HG02943 (cell line): Measurements from ENCODE around the gene CCDC73.
A peak's percentile ranks its signal among the peaks of the same experiment; 100 is the strongest.
"Not testable (repeated sequence)": the region's sequence is repeated elsewhere in the genome, so short reads cannot be mapped to it uniquely, and the experiment has no call there.

Source experiments
- ATAC-seq: cut with Tn5 transposase; IDR thresholded peaks from one replicate; pipeline ENCODE4 v1.9.1; 2021; ENCODE audit warnings: mild to moderate bottlenecking, low read depth, moderate library complexity; ENCODE audit not compliant: unreplicated experiment

CCDC73 gene

DNA sequence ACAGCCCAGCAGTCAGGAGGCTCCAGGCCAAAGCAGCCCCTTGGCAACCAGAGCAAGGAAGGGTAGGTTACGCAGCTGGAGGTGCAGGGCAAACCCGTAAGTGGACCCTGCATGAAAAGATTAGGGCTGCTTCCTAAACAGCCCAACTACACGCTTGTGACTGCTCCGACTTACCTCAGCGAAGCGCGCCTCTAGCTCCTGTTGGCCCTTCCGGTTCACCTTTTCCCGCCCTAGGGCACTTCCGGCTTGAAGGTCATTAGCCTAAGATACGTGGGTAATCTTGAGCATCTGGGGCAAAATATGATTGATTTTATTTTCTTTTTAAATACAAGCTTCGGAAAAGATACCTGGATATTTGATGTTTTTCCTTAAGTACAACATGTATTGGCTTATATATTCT is at the start of gene CCDC73:
Gene CCDC73 (minus strand): TSS at position 224 of the 400 bp plus-strand sequence. CDS start 34,419 bp downstream, outside the sequence.
- ATAC-seq = no peak

- ATAC-seq = no peak
These were observed 49.1 kb upstream of the CCDC73 start for GRCh38 chr11:32843544-32843943.

DNA sequence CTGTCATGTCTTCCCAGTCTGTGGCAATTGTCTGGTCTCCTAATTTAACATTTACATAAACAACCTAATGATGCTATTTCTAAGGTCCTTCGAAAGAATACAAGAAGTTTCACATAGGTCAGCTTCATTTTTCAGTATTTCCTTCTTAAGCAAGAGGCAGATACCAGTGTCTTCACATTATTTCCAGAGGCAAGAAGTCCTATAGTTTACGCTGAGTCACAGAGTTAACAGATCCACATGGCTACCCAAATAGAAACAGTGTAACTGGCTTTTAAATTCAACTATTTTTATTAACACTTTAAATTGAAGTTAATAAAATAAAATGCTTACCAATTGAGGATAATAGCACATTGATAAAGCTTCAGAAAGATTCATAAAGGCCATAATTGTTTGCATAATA is 46.1 kb upstream of the CCDC73 start:
- ATAC-seq = no peak

DNA sequence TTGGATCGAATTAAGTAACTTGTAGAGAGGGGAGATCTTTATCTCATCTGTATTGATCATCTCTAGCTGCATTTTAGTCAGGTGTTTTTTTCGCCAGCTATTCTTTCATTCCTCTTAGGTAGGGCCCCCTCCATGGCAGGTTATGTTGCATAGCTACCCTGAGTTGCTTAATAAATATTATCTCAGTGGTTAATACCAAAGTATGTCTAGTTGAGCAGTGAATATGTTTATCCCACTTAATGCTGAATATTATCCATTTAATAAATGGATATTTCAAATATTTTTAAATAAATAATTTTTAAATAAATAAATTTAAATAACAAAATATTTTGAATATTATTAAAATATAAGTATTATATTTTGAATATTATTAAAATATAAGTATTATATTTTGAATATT is 44.8 kb upstream of the CCDC73 start:
- ATAC-seq = no peak

- ATAC-seq = no peak
These were observed 44.2 kb upstream of the CCDC73 start for GRCh38 chr11:32838505-32839274.

- ATAC-seq = no peak
These were observed 42.5 kb upstream of the CCDC73 start for GRCh38 chr11:32836946-32837345.

- ATAC-seq = no peak
These were observed 39.5 kb upstream of the CCDC73 start for GRCh38 chr11:32833921-32834320.

GRCh38 chr11:32831221-32831620 is 36.8 kb upstream of the CCDC73 start:
- no peak for ATAC-seq

DNA sequence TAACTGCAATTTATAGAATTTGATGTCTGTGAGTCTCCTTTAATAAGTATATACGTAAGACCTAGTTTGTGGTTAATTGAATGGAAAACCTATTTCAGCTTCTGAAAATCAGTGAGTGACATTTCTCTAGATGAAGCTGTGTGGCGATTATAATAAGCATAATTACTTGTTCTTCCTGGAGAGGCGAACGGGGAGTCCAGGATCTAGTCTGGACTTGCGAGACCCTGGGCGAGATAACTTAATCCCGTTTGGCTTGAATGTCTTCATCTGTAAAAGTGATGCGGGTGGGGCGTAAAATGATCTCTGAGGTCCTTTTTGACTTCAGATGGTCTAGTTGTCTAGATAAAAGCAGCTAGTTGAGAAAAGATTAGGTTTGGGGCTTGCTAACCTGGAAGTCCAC is 36.3 kb upstream of the CCDC73 start:
- no peak for ATAC-seq

- peak; percentile 11 for ATAC-seq
These were observed 35.9 kb upstream of the CCDC73 start for GRCh38 chr11:32830413-32830738.

DNA sequence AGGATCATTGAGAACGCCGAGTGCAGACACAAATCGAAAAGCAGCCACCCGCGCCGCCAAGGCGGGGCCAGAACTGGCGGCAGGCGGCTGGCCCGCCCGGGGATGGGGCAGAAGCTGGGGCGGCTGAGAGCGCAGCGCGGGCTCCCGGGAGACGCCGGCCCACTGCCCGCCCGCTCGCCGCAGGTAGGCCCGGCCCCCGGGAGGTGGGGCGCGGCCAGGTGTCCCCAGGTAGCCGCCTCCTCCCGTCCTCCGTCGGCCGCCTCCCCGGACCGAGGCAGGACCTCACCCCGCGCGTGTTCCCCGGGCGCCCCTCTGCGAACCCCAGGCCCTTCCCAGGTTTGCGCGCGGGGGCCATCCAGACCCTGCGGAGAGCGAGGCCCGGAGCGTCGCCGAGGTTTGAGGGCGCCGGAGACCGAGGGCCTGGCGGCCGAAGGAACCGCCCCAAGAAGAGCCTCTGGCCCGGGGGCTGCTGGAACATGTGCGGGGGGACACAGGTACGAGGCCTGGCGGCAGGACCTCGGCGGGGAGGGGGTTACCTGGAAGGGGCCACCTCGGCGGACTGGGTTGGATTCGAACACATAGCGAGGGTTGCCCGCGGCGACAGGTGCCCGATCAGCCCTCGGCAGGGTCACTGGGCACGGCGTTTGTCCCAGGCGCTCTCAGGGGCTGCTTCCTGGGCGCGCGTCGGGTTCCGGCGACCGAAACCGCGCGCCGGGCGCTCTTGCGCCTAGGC is 35.4 kb upstream of the CCDC73 start, which contains the start of gene PRRG4:
Gene PRRG4 (plus strand): TSS at position 248 of the 733 bp plus-strand sequence. CDS start 603 bp downstream, outside the sequence.
- peak; percentile 67 for ATAC-seq

DNA sequence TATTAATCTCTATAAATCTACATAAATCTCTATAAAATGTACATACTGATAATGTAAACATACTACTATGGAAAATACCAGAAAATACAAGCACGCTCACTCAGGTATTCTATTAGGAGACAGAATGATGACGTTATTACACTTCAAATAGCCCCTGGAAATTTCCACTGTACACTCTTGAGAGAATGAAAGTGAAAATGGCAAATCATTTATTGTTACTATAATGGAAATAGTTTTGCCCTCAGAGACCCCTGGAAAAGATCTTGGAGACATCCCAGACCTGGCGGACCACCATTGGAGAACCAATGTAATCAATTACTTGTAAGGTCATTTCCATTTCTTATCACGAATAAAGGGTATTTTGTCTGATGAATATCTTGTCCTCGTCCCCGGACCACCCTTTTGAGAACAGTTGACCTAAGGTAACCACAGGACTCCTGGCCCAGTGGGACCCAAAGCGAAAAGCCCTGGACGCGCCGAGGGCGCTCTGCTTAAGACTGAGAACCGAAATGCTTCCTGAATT is 34.8 kb upstream of the CCDC73 start:
- ATAC-seq = peak; percentile 36

DNA sequence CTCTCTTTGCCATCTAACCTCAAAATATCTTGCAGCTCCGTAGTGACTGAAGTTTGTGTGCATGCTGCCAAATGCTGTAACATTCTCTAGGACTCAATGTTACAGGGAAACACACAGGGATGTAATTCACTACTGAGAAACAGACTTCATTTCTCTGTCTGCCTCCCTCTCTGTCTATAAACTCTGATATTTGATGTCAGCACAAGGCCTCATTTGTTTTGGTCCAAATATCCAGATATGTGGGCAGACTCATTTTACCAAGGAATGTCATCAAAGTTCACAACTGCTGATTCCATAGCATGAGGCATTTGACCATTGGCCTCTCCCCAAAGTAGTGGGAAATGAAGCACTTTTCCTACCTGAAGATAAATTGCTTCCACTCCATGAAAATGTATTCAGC is 32.8 kb upstream of the CCDC73 start:
- no peak for ATAC-seq

DNA sequence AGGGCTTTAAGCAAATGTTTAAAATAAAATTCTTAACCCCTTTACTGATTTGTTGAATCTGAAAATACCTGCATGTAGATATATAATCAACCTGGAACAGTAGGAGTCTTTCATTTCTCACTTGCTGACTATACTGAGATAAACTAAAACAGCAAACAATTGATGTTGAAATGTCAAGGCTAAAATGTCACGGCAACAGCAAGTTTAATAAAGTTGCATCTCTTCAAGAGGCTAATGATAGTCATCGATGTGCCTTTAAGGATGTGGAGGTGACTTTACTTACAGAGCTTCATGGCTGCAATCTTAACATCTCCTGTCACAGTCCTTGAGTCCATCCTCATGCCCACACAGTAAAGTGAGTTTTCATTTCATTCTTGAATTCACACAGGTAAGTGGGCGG is 31.7 kb upstream of the CCDC73 start:
- ATAC-seq = no peak

DNA sequence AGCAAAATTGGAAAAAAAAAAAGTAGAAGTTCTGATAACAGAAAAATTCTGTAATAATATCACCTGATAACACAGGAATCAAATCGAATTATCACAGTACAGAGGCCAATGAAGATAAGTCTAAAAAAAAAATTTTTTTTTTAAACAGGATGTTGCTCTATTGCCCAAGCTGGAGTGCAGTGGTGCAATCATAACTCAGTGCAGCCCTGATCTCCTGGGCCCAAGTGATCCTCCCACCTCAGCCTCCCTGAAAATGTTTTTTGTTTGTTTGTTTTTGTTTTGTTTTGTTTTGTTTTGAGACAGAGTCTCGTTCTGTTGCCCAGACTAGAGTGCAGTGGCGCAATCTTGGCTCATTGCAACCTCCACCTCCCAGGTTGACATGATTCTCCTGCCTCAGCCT is 29.2 kb upstream of the CCDC73 start:
- ATAC-seq = not testable (repeated sequence)

GRCh38 chr11:32821917-32822560 is 27.6 kb upstream of the CCDC73 start:
- no peak for ATAC-seq

DNA sequence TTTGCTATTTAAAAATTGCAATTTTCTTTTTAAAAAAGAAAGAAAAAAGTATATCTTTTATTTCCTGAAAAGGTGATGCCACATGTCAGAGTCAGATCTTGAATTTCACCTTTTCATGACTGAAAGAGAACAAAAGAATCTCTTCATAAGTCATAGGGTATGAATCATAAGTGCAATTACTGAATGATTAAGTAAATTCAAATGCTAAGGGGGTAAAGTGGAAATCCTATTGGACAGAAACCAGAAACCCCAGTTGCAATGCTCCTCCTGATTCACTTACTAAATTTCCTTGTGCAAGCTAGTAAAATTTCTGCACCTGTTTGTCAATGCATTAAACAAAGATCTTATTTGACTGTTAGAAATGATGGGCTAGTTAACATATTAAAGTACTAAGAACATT is 27.1 kb upstream of the CCDC73 start:
- ATAC-seq = no peak

GRCh38 chr11:32820497-32820896 is 26.0 kb upstream of the CCDC73 start:
- no peak for ATAC-seq

DNA sequence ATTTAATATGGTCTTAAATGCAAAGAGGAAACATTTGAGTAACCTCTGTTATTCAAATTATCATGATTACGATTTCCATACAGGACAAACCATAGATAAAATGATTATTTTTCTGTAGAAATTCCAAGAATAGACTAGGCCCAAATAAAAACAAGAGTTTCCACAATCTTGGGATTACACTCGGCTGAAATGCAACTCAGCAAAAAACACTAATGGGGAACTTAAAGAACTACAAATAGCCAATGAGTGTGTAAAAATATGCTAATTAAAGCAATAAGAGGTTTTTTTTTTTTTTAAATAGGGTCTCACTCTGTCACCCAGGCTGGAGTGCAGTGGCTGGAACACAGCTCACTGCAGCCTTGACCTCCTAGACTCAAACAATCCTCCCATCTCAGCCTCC is 24.7 kb upstream of the CCDC73 start:
- ATAC-seq = no peak

- no peak for ATAC-seq
These were observed 23.4 kb upstream of the CCDC73 start for GRCh38 chr11:32817852-32818183.

DNA sequence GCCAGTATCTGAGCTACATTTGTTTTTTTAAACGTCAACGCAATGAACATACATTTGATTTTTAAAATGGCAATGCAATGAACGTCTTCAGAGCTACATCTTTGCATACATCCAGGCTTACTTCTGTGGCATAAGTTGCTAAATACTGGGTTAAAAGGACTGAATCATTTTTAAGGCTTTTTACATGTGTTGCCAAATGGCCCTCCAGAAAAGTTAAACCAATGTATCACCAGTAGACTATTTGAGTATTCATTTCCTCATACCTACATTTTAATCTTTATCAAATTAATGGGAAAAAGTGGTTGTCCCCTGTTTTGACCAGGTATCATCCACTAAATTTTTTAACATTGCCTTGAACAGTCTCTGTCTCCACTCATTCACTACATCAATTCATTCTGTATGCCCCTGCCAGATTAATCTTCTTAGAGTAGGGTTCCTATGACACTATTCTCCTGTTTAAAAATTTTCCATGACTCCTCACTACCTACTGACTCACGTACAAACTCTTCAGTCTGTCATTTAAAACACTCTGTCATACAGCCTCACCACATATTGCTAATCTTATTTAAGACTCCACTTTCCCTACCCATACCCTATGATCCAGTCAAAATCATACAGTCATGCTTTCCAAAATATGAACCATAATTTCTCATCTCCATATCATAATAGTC is 22.9 kb upstream of the CCDC73 start:
- no peak for ATAC-seq
